ENCODE results near the gene GIPR.
A peak's percentile ranks its signal among the peaks of the same experiment; 100 is the strongest.

Gene GIPR

DNA sequence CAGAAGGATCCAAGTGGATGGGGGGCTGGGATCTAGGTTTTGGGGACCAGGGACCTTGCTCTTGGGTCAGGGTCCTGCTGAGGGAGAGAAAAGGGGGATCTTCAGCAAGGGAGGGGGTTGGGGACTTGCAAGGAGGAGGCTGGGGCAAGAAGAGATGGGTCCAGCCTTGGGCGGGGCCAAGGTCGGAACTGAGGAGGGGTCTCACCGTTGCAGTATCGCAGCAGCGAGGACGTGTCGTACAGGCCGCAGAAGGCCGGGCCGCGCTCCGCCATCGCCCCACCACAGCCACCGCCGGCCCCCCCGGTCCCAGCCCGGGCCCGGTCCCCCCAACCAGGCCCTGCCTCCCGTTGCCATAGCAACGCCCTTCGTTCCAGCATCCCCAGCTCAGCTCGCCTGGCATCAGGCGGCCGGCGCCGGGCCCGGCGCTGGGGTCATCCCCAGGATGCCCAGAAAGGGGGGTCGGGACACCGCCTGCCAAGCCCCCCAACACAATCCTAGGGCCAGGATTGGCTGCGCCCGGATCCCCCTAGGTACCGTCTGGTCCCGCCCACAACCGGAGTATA is 22.9 kb upstream of the GIPR start:
- no peak for DNase-seq (ENCODE audit: low read depth, low spot score)
- no peak overlapping the region for H3K27ac ChIP-seq

DNA sequence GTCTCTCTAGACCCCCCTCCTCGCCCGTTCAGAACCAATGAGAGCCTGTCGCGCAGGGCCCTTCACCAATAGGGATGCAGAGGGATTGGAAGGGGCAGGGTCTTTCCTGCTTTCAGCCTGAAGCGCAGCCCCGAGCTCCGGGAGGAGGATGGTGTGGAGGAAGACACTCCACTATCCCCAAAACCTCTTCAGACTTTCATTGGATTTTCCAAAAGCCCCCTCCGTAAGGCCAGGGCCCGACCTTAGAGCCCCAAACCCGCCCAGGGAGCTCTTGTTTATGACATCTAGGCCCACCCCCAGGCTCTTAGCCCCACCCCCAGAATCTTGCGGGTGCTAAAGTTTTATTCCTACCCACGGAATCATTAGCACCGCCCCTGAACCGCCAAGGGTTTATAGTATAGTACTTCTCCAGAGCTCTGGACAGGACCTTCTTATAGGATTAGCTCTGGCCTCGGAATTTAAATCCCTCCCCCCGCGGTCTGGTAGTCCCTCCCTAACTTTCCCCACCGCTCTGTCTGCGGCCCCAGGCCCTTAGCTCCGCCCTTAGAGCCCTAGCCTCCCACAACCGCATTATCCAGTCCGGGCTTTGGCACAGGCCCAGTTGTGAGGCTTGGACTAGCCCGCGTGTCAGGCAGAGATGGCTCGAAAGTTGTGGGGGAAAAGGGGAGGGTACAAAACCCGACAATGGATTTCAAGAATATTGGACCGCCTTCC is 22.2 kb upstream of the GIPR start:
- no peak for DNase-seq (ENCODE audit: low read depth, low spot score)
- H3K27ac ChIP-seq: no peak overlapping the region

- DNase-seq (ENCODE audit: low read depth, low spot score): no peak
- no peak overlapping the region for H3K27ac ChIP-seq
These were observed 21.7 kb upstream of the GIPR start for GRCh38 chr19:45646345-45646698.

- no peak for DNase-seq (ENCODE audit: low read depth, low spot score)
- no peak overlapping the region for H3K27ac ChIP-seq
These were observed 17.3 kb upstream of the GIPR start for GRCh38 chr19:45650722-45651121.

- no peak for DNase-seq (ENCODE audit: low read depth, low spot score)
- no peak overlapping the region for H3K27ac ChIP-seq
These were observed 14.4 kb upstream of the GIPR start for GRCh38 chr19:45653634-45654033.

- DNase-seq (ENCODE audit: low read depth, low spot score): no peak
- no peak overlapping the region for H3K27ac ChIP-seq
These were observed 12.9 kb upstream of the GIPR start for GRCh38 chr19:45655073-45655472.

- no peak overlapping the region for H3K27ac ChIP-seq
- DNase-seq (ENCODE audit: low read depth, low spot score): no peak
These were observed 10.4 kb upstream of the GIPR start for GRCh38 chr19:45657520-45658167.

DNA sequence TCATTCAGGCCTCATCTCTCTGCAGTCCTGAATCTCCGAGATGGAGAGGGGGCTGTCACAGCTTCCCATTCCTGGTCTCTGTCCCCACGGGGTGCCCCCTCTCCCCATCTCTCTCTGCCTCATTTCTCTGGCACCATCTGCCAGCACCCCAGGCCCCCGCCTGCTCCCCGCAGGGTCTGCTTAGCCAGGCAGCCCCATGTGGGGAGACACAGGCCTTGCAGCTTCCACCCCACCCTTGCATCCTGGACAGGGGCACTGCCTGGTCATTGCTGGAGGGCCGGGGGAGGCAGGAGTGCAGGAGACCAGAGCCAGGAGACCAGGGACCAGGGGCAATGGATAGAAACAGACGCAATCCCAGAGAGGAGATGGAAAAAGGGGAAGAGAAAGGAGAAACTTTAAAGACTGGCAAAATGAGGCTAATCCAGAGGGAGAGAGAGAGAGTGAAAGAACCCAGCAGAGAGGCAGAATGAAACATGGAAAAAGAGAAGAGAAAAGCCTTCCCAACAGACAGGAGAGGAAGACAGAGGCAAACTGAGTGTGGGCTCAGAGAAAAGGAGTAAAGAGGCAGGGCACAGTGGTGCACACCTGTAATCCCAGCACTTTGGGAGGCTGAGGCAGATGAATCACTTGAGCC is 8.8 kb upstream of the GIPR start:
- DNase-seq (ENCODE audit: low read depth, low spot score): no peak
- H3K27ac ChIP-seq: no peak overlapping the region

GRCh38 chr19:45660636-45661035 is 7.4 kb upstream of the GIPR start:
- no peak for DNase-seq (ENCODE audit: low read depth, low spot score)

DNA sequence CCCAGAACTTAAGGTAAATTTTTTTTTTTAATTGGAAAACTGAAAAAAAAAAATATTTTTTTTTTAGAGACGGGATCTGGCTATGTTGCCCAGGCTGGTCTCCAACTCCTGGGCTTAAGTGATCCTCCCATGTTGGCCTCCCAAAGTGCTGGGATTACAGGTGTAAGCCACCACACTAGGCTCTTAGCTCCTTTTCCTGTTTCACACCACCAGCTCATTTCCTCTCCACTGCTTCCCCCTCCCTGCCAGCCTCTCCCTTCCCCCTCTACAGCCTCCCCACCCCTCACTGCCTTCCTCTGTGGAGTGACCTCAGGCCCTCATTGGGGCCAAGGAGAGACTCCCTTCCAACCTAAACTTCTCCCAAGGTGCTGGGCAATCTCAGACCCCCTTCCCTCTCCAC is 4.2 kb upstream of the GIPR start:
- H3K27ac ChIP-seq: no peak overlapping the region
- DNase-seq (ENCODE audit: low read depth, low spot score): no peak

More at GRCh38 chr19:45660636-45661035, 7.4 kb upstream of the GIPR start:
- H3K27ac ChIP-seq: no peak overlapping the region

DNA sequence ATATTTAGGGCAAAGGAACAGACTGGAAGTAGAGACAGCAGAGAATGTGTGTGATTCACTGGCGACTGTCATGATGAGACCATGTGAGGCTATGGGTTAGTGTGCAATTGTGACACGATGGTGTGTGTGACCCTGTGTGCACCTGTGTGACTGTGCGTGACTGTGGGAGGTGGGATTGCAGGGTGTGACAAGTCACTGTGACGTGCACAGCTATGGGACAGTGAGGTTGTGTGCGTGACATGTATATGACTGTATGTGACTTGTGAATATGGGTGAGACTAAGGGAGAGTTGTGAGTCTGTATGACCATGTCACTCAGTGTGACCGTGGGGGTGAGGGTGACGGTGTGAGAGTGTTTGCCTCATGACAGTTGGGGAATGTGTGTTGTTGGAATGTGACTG is 3.4 kb upstream of the GIPR start:
- no peak for DNase-seq (ENCODE audit: low read depth, low spot score)
- H3K27ac ChIP-seq: no peak overlapping the region

GRCh38 chr19:45668342-45668871 is 386 bp downstream of the GIPR start:
- DNase-seq (ENCODE audit: low read depth, low spot score): no peak
- H3K27ac ChIP-seq: peak overlapping the region; percentile 48

DNA sequence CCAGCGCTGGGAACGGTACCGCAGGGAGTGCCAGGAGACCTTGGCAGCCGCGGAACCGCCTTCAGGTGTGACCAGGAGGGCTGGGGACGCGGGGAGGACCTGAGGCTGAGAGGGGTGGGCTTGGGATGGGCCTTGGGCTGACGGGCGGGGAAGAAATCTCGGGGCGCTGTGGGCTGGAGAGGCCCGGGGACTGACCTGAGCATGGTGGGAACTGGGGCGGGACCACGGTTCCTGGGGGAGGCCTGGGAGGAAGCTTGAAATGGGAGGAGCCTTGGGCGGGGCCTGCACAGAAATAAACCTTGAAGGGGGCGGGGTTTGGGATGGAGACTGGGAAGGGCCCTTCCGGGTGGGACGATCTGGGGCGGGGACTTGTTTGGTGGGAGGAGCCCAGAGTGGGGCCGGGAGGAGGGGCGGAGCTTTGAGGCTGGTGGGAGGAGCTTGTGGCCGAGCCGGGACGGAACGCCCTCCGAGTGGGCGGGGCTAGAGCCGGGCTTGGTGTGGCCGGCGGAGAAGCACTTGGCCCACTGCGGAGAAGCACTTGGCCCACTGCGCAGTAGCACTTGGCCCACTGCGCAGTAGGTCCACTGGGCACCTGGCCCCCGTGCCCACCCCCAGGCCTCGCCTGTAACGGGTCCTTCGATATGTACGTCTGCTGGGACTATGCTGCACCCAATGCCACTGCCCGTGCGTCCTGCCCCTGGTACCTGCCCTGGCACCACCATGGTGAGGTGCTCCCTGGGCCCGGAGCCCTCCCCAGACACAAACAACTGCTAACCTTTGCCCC is 2.8 kb downstream of the GIPR start:
- no peak for DNase-seq (ENCODE audit: low read depth, low spot score)
- no peak overlapping the region for H3K27ac ChIP-seq

GRCh38 chr19:45674946-45675345 is 6.9 kb downstream of the GIPR start:
- no peak for DNase-seq (ENCODE audit: low read depth, low spot score)
- no peak overlapping the region for H3K27ac ChIP-seq

- H3K27ac ChIP-seq: no peak overlapping the region
- no peak for DNase-seq (ENCODE audit: low read depth, low spot score)
These were observed 8.8 kb downstream of the GIPR start for GRCh38 chr19:45676851-45677263.

DNA sequence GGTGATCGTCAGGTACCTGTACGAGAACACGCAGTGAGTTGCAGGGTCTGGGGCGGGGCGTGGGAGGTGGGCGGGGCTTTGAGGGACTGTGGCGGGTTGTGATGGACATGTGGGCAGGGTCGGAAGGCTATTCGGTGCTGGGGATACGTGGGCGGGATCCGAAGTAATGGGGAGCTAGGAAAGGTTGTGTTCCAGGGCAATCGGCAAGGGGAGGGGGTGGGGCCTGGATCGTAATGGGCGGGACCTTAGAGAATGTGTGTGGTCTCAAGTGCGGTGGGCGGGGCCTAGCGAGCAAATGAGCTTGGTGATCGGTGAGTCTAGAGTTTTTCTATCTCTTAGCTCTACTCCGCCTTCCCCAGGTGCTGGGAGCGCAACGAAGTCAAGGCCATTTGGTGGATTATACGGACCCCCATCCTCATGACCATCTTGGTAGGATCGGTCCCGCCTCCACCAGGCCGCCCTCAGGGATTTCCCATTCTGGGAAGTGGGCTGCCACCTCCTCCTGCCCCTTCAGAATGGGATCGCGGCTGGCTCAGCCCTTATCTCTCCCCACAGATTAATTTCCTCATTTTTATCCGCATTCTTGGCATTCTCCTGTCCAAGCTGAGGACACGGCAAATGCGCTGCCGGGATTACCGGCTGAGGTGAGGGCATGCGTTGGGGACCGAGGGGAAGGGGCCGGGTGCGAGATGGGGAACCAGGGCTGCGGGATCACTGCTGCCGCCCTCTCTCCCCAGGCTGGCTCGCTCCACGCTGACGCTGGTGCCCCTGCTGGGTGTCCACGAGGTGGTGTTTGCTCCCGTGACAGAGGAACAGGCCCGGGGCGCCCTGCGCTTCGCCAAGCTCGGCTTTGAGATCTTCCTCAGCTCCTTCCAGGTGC is 9.6 kb downstream of the GIPR start:
- peak overlapping the region; percentile 22 for H3K27ac ChIP-seq
- DNase-seq (ENCODE audit: low read depth, low spot score): peak; percentile 68

GRCh38 chr19:45681391-45682015 is 13.5 kb downstream of the GIPR start:
- DNase-seq (ENCODE audit: low read depth, low spot score): no peak
- H3K27ac ChIP-seq: peak overlapping the region; percentile 59

DNA sequence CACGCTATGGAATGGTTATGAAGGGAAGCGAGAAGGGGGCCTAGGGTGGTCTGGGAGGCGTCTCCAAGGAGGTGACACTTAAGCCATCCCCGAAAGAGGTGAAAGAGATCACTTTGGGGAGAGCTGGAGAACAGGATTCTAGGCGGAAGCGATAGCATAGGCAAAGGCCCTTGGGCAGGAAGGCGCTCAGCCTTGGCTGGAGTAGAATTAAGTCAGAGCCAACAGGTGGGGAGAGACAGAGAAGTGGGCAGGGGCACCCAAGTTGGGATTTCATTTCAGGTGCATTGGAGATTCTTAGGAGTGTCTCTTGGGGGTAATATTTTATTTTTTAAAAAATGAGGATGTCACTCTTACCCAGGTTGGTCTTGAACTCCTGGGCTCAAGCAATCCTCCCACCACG is 14.1 kb downstream of the GIPR start:
- peak overlapping the region; percentile 59 for H3K27ac ChIP-seq
- no peak for DNase-seq (ENCODE audit: low read depth, low spot score)

GRCh38 chr19:45682908-45683307 is 14.9 kb downstream of the GIPR start:
- no peak for DNase-seq (ENCODE audit: low read depth, low spot score)

More at GRCh38 chr19:45682908-45683307, 14.9 kb downstream of the GIPR start:
- H3K27ac ChIP-seq: no peak overlapping the region

All from epithelial cell of prostate (primary cell).